Right renal cortex interstitium (tissue), 3 donors: ENCODE measurements around the gene OR2M2. TPM values are rescaled to one million over a fixed set of nuclear protein-coding genes. Genes with fewer than 3 reads are reported as not detected.

Experiments used
- DNase-seq, 3 donors: peaks; one replicate each; pipeline ENCODE4 v3.0.0-alpha.2; 2013; ENCODE audit warnings: low read depth in 3 of 3, low spot score in 2 of 3
- polyA plus RNA-seq, 3 donors: library from polyadenylated mRNA; unstranded; fragments of 120-200 nt; gene quantifications; one replicate each; pipeline ENCODE4 v1.2.1, GENCODE V29; 2013; ENCODE audit not compliant: insufficient read length in 3 of 3

Gene OR2M2, protein sequence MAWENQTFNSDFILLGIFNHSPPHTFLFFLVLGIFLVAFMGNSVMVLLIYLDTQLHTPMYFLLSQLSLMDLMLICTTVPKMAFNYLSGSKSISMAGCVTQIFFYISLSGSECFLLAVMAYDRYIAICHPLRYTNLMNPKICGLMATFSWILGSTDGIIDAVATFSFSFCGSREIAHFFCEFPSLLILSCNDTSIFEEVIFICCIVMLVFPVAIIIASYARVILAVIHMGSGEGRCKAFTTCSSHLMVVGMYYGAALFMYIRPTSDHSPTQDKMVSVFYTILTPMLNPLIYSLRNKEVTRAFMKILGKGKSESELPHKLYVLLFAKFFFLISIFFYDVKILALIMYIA
- polyA plus RNA-seq = not detected

DNA sequence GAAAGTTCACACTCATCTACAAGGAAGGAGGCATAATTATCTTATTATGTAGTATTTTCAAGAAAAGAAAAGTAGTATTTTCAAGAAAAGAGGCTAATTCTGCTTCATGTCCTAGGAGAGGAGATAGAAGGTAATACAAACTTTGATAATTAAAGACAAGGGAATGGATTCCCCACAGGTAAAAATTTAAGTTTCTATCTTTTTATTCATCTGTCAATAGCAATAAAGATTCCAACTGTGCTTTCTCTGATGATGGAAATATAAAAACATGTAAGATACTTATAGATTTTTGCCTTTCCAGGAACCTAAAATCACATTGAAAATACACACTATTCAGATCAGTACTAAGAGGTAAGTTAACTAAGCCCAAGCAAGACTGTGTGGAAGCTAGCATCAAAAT is at the start of gene OR2M2:
Gene OR2M2, plus strand, starts transcription at position 301 of the 400 bp plus-strand sequence. CDS start 5,165 bp downstream, outside the sequence.
- no peak for DNase-seq

DNA sequence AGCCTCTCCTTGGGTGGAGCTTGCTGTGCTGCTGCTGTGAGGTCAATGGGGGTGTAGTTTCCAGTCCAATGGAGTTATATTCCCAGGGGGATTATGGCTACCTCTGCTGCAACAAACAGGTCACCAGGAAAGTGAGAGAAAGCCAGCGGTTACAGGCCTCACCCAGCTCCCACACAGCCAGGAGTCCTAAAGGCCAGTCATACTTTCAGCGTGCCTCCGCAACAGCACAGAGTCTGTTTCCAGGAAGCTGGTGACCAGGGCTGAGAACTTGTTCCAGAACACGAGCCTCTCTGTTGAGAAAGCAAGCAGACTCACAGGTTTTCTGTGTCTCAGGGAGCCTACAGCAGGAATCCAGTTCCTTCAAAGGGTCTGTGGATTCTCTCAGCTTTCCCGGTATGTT is 47.0 kb upstream of the OR2M2 start:
- no peak for DNase-seq

DNA sequence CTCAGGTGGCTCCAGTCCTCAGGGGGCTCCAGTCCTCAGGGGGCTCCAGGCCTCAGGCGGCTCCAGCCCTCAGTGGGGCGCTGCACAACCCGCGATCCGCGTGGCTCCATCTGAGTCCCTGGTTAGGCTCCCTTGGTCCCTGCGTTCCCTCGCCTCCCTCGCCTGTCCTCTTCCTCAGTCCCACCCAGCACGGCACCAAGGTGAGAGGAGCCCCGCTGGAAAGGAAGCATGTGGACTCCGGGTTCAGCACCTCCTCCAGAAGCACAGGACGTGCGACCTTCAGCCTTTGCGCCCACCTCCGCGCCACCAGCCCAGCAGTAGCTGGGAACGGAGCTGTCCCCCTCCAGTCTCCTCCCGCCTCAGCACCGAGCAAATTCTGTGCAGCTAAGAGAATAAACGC is 37.8 kb upstream of the OR2M2 start:
- DNase-seq = no peak

DNA sequence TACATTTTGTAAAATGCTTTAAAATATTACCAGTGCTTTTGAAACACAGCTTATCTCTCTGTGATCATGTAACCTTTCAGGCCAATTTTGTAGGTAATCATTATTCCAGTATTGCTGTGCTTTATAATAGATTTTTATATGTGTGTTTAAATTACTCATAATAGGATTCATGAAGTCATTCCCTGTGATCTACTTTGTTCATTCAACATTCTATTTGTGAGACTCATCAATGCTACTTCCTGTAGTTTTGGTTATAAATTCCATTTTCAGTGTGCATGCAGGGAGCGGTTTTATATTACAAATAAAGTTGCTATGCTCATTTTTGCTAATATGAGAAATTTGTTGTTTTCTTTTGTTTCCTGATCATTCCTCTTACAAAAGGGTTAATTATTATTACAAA is 33.8 kb upstream of the OR2M2 start:
- DNase-seq = no peak

DNA sequence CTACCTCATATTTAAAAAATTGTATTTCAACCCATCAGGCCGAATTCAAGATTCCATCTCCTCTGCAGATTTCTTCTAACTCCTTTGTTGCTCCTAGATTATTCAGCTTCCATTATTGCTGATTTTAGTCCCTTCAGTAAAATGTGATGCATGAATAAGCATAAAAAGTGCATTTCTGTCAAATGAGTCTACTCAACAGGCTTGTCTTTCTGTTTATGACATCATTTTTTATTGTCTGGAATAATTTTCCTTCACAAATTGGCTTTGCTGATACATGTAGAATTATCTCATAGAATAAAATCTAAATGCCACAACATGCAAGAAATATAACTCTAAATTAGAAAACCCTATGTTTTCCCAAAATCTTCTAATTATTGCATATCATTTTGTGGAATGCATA is 31.3 kb upstream of the OR2M2 start:
- no peak for DNase-seq

DNA sequence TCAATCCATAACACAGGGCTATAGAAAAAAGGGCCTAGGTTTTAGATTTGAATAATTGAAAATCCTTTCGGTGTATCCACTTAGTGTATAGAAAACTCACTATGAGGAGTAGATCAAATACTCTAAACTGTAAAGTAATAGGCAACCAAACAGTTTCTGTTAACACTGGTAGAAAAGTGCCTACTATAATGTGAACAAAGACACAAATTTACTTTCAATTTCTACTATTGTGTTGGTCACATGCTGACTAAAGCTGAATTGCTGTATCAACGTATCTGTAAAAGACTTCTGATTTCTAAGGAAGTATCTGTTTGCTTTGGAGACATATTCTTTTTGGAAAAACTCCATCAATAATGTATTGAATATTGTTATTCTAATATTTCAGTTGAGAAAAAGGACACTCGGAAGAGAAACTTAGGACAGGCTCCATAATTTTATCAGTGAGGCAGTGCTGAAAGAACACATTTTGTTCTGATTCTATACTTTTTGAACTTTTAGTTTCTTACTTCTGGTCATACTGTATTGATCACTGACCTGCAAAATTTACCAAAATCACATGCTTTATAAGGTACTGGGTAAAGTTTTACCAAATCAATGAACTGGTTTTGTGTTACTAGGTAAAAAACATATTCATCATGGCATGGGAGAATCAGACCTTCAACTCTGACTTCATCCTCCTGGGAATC is 30.0 kb upstream of the OR2M2 start, which contains the start of gene OR2M5:
Gene OR2M5, plus strand, starts transcription at position 636 of the 686 bp plus-strand sequence. Its CDS starts 0 bp downstream, at position 636.
- no peak for DNase-seq

DNA sequence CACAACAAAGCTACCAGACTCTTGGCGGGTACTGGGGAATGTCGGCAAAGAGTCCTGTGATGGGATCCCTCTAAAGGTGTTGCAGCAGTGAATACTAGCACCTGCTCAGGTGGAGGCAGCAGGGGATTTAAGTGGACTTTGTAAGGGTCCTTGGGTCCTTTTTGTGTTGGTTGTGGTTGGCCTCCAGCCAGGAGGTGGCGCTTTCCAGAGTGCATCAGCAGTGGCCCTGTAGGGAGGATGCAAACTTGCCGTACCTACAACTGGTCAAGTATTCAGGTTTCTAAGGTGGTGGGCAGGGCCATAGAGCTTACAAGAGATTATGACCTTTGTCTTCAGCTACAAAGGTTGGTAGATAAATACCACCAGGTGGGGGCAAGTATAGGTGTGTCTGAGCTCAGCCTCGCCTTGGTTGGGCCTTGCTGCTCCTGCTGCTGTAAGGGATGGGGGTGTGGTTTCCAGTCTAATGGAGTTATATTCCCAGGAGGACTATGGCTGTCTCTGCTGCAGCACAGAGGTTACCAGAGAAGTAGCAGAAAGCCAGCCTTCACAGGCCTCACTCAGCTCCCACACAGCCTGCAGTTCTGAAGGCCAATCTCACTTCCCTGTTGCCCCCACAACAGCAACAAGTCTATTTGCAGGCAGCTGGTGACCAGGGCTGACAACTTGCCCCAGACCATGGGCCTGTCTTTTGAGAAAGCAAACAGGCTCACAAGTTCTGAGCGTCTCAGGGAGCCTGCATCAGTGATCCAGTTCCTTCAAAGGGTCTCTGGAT is 22.4 kb upstream of the OR2M2 start:
- DNase-seq = no peak

DNA sequence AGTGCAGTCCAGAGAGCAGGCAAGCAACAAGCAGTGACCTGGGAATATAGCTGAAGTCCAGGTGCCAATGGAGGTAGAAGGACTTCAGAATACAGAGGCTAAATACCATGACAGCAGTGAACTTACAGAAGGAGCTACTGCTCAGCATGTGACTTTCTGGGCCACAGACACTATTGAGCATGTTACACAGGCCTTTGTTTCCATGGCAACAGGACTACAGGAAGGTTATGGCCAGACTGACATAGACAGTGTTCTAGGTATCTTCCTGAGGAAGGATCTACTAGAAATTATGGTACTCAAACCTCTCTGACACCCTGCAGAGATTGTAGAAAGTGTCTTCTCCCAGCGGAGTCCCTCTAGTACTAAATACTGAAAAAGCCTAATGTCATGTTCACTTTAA is 18.7 kb upstream of the OR2M2 start:
- no peak for DNase-seq

DNA sequence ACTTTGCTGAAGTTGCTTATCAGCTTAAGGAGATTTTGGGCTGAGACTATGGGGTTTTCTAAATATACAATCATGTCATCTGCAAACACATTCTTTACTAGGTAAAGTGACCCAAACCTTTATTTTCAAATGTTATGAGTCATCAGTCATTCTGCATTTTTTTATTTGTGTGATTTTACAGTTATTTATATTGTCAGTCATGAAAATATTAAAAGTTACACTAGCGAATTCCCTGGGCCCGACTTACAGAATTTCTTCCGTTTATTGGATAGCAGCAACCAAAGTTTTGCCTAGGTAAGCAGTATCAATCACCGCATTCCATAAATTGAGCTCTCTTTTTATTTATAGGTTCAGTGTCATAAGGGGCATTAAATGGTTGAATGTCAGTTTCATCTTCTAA is 15.9 kb upstream of the OR2M2 start:
- DNase-seq = no peak

DNA sequence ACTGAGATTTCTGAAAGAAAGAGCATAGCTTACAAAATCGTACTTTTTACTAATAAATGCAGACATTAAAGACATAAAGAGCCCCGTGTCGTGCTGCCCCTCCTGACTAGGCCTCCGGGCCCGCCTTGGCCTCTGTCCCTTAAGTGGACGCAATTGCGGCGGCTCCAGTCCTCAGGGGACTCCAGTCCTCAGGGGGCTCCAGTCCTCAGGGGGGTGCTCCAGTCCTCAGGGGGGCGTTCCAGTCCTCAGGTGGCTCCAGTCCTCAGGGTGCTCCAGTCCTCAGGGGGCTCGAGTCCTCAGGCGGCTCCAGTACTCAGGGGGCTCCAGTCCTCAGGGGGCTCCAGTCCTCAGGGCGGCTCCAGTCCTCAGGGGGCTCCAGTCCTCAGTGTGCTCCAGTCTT is 10.6 kb upstream of the OR2M2 start:
- no peak for DNase-seq

DNA sequence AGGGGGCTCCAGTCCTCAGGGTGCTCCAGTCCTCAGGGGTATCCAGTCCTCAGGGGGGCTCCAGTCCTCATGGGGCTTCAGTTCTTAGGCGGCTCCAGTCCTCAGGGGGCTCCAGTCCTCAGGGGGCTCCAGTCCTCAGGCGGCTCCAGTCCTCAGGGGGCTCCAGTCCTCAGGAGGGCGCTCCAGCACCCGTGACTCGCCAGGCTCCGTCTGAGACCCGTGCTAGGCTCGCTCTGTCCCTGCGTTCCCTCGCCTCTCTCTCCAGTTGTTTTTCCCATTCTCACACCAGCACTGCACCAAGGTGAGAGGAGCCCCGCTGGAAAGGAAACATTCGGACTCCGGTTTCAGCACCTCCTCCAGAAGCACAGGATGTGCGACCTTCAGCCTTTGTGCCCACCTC is 9.4 kb upstream of the OR2M2 start:
- no peak for DNase-seq

DNA sequence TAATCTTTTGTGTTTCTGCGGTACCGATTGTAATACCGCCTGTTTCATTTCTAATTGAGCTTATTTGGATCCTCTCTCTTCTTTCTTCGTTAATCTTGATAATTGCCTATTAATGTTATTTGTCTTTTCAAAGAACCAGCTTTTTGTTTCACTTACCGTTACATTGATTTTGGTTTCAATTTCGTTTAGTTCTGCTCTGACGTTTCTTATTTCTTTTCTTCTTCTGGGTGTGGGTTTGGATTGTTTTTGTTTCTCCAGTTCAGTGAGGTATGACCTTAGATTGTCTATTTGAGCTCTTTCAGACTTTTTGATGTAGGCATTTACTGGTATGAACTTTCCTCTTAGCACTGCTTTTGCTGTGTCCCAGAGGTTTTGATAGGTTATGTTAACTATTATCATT is 9.4 kb downstream of the OR2M2 start:
- DNase-seq = no peak

DNA sequence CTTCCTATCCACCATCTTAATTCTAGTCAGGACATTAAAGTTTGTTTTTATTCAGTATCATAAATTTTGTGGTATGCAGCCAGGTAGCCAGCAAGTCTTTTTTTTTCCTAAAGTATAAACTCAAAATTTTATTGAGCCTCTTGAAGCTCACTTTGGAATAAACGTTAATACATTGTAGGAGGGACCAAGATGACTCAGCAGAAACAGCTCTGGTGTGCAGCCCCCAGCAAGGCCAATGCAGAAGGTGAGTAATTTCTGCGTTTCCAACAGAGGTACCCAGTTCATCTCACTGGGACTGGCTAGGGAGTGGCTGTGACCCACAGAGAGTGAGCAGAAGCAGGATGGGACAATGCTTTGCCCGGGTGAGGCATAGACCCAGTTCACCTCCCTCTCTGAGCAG is 12.7 kb downstream of the OR2M2 start:
- no peak for DNase-seq

DNA sequence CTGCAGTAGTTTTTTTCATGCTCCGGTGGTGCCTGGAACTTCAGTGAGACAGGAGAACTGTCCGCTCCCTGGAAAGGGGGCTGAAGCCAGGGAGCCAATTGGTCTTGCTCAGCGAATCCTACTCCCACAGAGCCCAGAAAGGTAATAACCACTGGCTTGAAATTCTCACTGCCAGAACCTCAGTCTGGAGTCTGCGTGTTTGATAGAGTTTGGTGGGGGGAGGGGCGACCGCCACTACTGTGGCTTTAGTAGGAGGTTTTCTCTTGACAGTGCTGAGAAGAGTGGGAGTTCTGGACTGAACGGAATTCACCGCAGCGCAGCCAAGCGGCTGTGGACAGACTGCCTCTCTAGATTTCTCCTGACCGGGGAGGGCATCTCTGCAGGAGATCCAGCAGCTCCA is 14.4 kb downstream of the OR2M2 start:
- peak in 1 of 3 donors; percentile 18 for DNase-seq

DNA sequence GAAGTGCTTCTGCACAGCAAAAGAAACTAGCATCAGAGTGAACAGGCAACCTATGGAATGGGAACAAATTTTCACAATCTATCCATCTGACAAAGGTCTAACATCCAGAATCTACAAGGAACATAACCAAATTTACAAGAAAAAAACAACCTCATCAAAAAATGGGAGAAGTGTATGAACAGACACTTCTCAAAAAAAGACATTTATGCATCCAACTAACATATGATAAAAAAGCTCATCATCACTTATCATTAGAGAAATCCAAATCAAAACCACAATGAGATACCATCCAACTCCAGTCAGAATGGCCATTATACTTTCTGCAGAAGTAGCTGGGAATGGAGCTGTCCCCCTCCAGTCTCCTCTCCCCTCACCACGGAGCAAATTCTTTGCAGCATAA is 19.5 kb downstream of the OR2M2 start:
- DNase-seq = no peak

DNA sequence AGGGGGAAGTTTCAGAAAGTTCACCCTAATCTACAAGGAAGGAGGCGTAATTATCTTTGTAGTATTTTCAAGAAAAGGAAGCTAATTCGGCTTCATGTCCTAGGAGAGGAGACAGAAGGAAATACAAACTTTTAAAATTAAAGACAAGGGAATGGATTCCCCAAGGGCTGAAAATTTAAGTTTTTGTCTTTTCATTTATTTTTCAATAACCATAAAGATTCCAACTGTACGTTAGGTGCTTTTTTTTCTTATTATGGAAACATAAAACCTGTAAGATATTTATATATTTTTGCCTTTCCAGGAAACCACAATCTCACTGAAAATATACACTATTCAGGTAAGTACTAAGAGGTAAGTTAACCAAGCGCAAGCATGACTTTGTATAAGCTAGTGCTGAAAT is 22.3 kb downstream of the OR2M2 start, which contains the start of gene OR2M3:
Gene OR2M3, plus strand, starts transcription at position 301 of the 400 bp plus-strand sequence. CDS start 5,803 bp downstream, outside the sequence.
- DNase-seq = no peak

DNA sequence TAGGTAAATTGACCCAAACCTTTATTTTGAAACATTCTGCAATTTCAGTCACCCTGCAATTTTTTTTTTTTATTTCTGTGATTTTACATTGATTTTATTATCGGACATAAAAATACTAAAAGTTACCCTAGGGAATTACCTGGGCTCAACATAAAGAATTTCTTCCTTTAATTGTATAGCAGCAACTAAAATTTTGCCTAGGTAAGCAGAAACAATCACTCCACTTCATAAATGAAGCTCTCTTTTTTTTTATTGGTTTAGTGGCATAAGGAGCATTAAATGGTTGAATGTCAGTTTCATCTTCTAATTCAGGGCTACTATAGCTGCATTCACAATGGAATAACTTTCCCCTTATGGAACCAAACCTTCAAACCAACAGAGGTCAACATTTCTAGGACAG is 41.3 kb downstream of the OR2M2 start:
- no peak for DNase-seq

DNA sequence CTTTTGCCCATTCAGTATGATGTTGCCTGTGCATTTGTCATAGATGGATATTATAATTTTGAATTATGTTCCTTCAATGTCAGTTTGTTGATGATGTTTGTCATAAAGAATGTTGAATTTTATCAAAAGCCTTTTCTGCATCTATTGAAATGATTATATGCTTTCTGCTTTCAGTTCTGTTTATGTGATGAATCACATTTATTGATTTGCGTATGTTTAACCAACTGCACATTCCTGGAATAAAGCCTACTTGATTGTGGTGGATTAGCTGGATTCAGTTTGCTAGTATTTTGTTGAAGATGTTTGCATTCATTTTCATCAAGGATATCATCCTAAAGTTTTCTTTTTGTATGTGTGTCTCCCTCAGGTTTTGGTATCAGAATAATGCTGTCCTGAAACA is 50.9 kb downstream of the OR2M2 start:
- DNase-seq = no peak

DNA sequence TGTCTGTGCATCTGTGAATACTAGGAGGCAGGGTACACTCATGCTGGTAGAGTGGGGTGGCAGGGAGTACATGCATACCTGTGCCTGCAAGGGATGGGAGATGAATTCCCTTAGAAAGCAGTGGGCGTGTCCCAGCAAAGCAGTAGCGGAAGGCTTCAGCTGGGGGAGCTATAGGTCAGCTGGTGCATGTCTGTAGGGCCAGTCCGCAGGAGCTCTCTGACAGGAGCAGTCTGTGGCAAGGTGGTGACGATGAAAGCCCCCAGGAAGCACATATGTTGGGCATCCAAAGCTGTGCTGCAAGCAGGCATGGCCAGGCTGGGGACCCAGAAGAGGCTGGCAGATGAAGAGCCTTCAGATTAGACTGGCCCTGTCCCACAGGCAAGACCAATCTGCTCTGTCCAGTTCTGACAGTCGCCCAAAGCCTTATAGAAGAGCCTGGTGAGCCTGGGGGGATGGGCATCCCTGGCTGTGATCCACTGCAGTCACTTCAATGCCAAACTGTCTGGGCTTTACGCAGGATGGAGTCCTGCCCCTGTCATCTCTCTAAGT is 54.8 kb downstream of the OR2M2 start:
- DNase-seq = no peak
